Left colon (tissue), 2 donors: ENCODE data around the gene BTBD2. TPM values are rescaled to one million over a fixed set of nuclear protein-coding genes. Genes with fewer than 3 reads are reported as not detected.

Source experiments
- ATAC-seq: fragments of 200-7000 bp; cut with Tn5 transposase; one replicate; pipeline ENCODE4 v1.9.1; 2020; ENCODE audit warnings: mild to moderate bottlenecking, moderate library complexity
- DNase-seq, 2 donors: peaks; one replicate each; pipeline ENCODE4 v3.0.0-alpha.2; 2020
- intact Hi-C, 2 donors: fragments of 100-400 bp; cut with DNase I in 1 of 2; cut with micrococcal nuclease in 1 of 2; formaldehyde crosslinking; loops; one replicate each; pipeline versions ENCODE4 v1.11.2 to v1.14.0; 2022; cut with DNase I, micrococcal nuclease
- long read RNA-seq: library from polyadenylated mRNA; unstranded; transcript quantifications from one replicate; pipeline ENCODE4 v2.0.0, GENCODE V29; 2021
- total RNA-seq, 2 donors: library from RNA; stranded (reverse); fragmentation: NEBNext Ultra II Directional; extraction: Animal tissue kit (Norgen Biotek cat#: 25700); gene quantifications; one replicate each; pipeline ENCODE4 v1.2.1, GENCODE V29; 2021
- donor health status: DM: no; HTN: no; CAD: no.
- donor health status: DM: yes; HTN: yes; CAD: no.

BTBD2 gene
- total RNA-seq: 10 to 100 TPM; 73.1 to 73.7 TPM
- long read RNA-seq, transcript BTBD2-201 (9 exons, 2,649 nt): major isoform, 13 of 59 reads
- long read RNA-seq, partial matches to known transcripts: 38 of 59 reads
- long read RNA-seq, other reads (novel, unspliced or antisense): 5 of 59 reads

GRCh38 chr19:2015608-2015950, at the start of gene BTBD2:
Gene BTBD2, minus strand, starts transcription at chr19:2015714. Its CDS starts 11 bp downstream, at chr19:2015703.
- ATAC-seq: peak; percentile 27
- intact Hi-C loops: no loop called here
- peak; percentile 59 to 66 for DNase-seq

- intact Hi-C loops: no loop called here
- ATAC-seq (no peak), DNase-seq (peak in 1 of 2 donors; percentile 42)
Measured at GRCh38 chr19:2064788-2065524, 49.4 kb upstream of the BTBD2 start.

- ATAC-seq (no peak), DNase-seq (peak in 1 of 2 donors; percentile 19)
- intact Hi-C loops: no loop called here
Measured at GRCh38 chr19:2064395-2064787, 48.9 kb upstream of the BTBD2 start.

GRCh38 chr19:2063824-2064223, 48.3 kb upstream of the BTBD2 start:
- no peak for DNase-seq
- intact Hi-C loops: no loop called here
- no peak for ATAC-seq

- DNase-seq (no peak), ATAC-seq (no peak)
- intact Hi-C loops: no loop called here
Measured at GRCh38 chr19:2062770-2063169, 47.3 kb upstream of the BTBD2 start.

- no peak for ATAC-seq
- intact Hi-C loops: no loop called here
Measured at GRCh38 chr19:2062389-2062729, 46.8 kb upstream of the BTBD2 start.

GRCh38 chr19:2061495-2062388, 46.2 kb upstream of the BTBD2 start:
- DNase-seq (peak; percentile 99 to 100), ATAC-seq (peak; percentile 68)
- intact Hi-C loops: no loop called here

More at GRCh38 chr19:2062389-2062729, 46.8 kb upstream of the BTBD2 start:
- DNase-seq: no peak

GRCh38 chr19:2060884-2061494, 45.5 kb upstream of the BTBD2 start:
- ATAC-seq: peak; percentile 59
- intact Hi-C loops: no loop called here

GRCh38 chr19:2059422-2060201, 44.1 kb upstream of the BTBD2 start:
- peak; percentile 85 to 94 for DNase-seq
- peak; percentile 66 for ATAC-seq
- intact Hi-C loops: no loop called here

More at GRCh38 chr19:2060884-2061494, 45.5 kb upstream of the BTBD2 start:
- DNase-seq: peak; percentile 75 to 82

- ATAC-seq (no peak), DNase-seq (no peak)
- intact Hi-C loops: no loop called here
Measured at GRCh38 chr19:2058570-2059421, 43.3 kb upstream of the BTBD2 start.

- ATAC-seq (no peak), DNase-seq (no peak)
- intact Hi-C loops: no loop called here
Measured at GRCh38 chr19:2057484-2058469, 42.3 kb upstream of the BTBD2 start.

GRCh38 chr19:2056837-2057192, 41.3 kb upstream of the BTBD2 start:
- DNase-seq (no peak), ATAC-seq (no peak)
- intact Hi-C loops: no loop called here

- ATAC-seq (peak; percentile 16), DNase-seq (peak; percentile 62 to 78)
- intact Hi-C loops: no loop called here
Measured at GRCh38 chr19:2055931-2056836, 40.7 kb upstream of the BTBD2 start.

- DNase-seq: peak; percentile 81 to 86
- intact Hi-C loops: no loop called here
- ATAC-seq: peak; percentile 47
Measured at GRCh38 chr19:2054763-2055162, 39.2 kb upstream of the BTBD2 start.

- intact Hi-C loops: no loop called here
- DNase-seq (peak; percentile 62 to 74), ATAC-seq (no peak)
Measured at GRCh38 chr19:2053601-2054389, 38.3 kb upstream of the BTBD2 start.
